Measurements from ENCODE around the gene SBF2.

- no peak for TF ChIP-seq EP300 (IDR thresholded peaks at IDR 0.05)
- TF ChIP-seq POLR2A (IDR thresholded peaks at IDR 0.05), result no peak
Measured at GRCh38 chr11:9774591-9775397, 519.2 kb downstream of the SBF2 start.

Measured in tibial nerve (tissue), 3 donors.